ENCODE results near the gene TRPM4.

Gene TRPM4

DNA sequence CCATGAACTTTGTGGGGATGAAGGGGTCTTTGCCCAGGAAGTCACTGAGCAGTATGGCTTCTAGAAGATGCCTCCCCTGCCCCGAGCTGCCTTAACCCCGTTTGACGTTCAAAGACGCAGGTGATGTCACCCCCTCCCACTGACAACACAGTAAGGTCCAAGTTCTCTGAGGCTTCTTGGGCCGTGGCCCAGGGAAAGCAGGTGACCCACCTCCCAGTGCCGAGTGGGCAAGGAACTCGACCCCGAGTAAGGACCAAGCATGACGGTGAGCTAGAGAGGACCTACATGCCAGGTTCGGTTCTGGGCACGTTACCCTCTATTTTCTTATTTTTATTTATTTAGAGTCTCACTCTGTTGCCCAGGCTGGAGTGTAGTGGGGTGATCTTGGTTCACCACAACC, 86.1 kb downstream of the TRPM4 start:
- no peak for DNase-seq

DNA sequence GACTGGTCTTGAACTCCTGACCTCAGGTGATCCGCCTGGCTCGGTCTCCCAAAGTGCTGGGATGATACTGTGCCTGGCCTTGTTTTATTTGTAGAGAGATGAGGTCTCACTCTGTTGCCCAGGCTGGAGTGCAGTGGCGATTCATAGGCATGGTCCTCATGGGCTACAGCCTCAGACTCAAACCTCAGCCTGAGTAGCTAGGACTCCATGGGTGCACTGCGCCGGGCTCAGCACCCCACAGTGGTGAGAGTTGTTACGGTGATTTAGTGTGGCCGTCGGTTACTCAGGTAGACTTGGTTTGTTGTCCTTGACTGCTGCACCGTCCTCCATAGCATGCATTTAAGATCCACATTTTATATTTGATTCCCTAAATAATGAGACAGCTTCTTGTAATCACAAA, 86.7 kb downstream of the TRPM4 start:
- DNase-seq, result no peak

DNA sequence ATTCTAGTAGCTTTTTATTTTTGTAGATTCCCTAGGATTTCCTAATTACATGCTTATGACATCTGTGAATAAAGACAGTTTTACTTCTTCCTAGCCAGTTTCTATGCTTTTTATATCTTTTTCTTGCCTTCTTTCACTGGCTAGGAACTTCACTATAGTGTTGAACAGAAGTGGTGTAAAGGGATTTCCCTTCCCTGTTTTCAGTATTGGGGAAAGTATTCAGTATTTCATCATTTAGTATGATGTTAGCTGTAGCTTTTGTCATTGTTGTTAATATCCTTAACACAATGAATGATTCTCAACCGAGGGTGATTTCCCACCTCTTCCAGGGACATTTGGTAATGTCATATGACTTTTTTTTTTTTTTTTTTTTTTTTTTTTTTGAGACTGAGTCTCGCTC, 90.1 kb downstream of the TRPM4 start:
- DNase-seq, result no peak

DNA sequence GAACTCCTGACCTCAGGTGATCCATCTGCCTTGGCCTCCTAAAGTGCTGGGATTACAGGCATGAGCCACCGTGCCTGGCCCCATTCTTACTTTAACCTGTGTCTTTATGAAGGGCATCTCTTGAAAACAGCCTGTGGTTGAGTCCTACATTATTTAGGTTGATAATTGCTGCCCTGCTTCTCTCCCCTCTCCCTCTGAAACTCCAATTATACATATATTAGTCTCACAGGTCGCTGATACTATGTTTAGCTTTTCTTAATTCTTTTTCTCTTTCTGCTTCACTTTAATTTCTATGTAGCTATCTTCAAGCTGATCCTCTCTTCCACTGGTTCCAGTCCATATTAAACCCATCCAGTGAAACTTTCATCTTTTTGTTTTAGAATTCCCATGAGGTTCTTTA, 92.3 kb downstream of the TRPM4 start:
- no peak for DNase-seq

DNA sequence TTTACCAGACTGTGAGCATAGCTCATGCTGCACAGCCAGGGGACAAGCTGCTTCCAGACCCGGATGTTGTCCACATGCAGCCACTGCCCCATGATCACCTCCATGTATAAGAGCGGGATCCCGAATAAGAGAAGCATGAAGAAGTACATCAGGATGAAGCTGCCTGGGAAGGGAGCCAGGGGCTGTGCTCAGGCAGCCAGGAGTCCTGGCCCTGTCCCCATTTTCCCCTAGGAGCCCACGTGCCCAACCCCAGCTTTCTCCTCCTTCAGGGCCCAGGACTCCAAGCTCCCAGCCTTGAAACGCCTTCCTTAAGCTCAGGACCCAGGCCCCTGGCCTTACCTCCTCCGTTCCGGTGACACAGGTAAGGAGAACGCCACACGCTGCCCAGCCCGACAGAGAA, 98.1 kb downstream of the TRPM4 start:
- no peak for DNase-seq

DNA sequence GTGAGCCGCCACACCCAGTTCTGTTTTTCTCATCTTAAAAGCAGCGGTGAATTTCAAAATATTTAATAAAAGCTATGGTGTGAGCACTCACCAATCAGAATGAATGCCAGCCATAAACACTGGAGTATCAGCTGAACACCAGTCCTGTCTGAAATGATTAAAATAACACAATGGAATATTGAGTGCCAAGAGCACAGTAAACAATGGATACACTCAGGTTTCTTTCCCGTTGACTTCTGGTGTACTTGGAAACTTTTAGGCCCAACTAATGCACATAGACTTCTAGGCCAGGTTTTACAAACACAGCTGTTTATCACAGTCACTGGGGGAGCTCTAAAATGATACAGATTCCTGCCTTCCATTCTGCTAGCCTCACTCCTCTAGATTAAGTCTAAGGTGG, 99.1 kb downstream of the TRPM4 start:
- DNase-seq, result no peak
